GM21576 (cell line): Measurements from ENCODE around the gene PSMA6.
"Not testable (repeated sequence)": the region's sequence is repeated elsewhere in the genome, so short reads cannot be mapped to it uniquely, and the experiment has no call there.

ENCODE experiments used
- ATAC-seq: cut with Tn5 transposase; IDR thresholded peaks from one replicate; pipeline ENCODE4 v1.9.1; 2021; ENCODE audit warnings: mild to moderate bottlenecking, moderate library complexity; ENCODE audit not compliant: unreplicated experiment

The PSMA6 gene

GRCh38 chr14:35292051-35292769 lies at the start of gene PSMA6:
PSMA6 (plus strand) TSS chr14:35292382; CDS start chr14:35292477, 95 bp downstream.
- ATAC-seq = peak; percentile 80

GRCh38 chr14:35242599-35243311 lies 49.4 kb upstream of the PSMA6 start:
- ATAC-seq = no peak

- ATAC-seq = no peak
Observed at GRCh38 chr14:35243956-35244355, 48.2 kb upstream of the PSMA6 start.

GRCh38 chr14:35244542-35244941 lies 47.6 kb upstream of the PSMA6 start:
- ATAC-seq = no peak

- no peak for ATAC-seq
Observed at GRCh38 chr14:35245051-35245450, 47.1 kb upstream of the PSMA6 start.

GRCh38 chr14:35247777-35248475 lies 44.3 kb upstream of the PSMA6 start:
- ATAC-seq = peak; percentile 50

- peak; percentile 70 for ATAC-seq
Observed at GRCh38 chr14:35248476-35248788, 43.8 kb upstream of the PSMA6 start.

GRCh38 chr14:35250319-35250718 lies 41.9 kb upstream of the PSMA6 start:
- no peak for ATAC-seq

- no peak for ATAC-seq
Observed at GRCh38 chr14:35252451-35252868, 39.7 kb upstream of the PSMA6 start.

GRCh38 chr14:35253056-35253455 lies 39.1 kb upstream of the PSMA6 start:
- not testable (repeated sequence) for ATAC-seq

- not testable (repeated sequence) for ATAC-seq
Observed at GRCh38 chr14:35254034-35254622, 38.1 kb upstream of the PSMA6 start.

GRCh38 chr14:35254736-35255135 lies 37.4 kb upstream of the PSMA6 start:
- ATAC-seq = no peak

- ATAC-seq = no peak
Observed at GRCh38 chr14:35255711-35256110, 36.5 kb upstream of the PSMA6 start.

GRCh38 chr14:35257809-35258208 lies 34.4 kb upstream of the PSMA6 start:
- no peak for ATAC-seq

- no peak for ATAC-seq
Observed at GRCh38 chr14:35258420-35258819, 33.8 kb upstream of the PSMA6 start.

- ATAC-seq = no peak
Observed at GRCh38 chr14:35261774-35262173, 30.4 kb upstream of the PSMA6 start.

- no peak for ATAC-seq
Observed at GRCh38 chr14:35262436-35262835, 29.7 kb upstream of the PSMA6 start.

GRCh38 chr14:35268946-35269345 lies 23.2 kb upstream of the PSMA6 start:
- ATAC-seq = no peak

- no peak for ATAC-seq
Observed at GRCh38 chr14:35274805-35275204, 17.4 kb upstream of the PSMA6 start.

- no peak for ATAC-seq
Observed at GRCh38 chr14:35277179-35277578, 15.0 kb upstream of the PSMA6 start.

- no peak for ATAC-seq
Observed at GRCh38 chr14:35279369-35279768, 12.8 kb upstream of the PSMA6 start.

- no peak for ATAC-seq
Observed at GRCh38 chr14:35281341-35281740, 10.8 kb upstream of the PSMA6 start.
